GM19240 (cell line): ENCODE results near the gene TBC1D17.

Experiments used
- DNase-seq: peaks from one replicate; pipeline ENCODE4 v3.0.0; 2011; ENCODE audit warnings: low spot score; ENCODE audit not compliant: insufficient read length

The TBC1D17 gene

DNA sequence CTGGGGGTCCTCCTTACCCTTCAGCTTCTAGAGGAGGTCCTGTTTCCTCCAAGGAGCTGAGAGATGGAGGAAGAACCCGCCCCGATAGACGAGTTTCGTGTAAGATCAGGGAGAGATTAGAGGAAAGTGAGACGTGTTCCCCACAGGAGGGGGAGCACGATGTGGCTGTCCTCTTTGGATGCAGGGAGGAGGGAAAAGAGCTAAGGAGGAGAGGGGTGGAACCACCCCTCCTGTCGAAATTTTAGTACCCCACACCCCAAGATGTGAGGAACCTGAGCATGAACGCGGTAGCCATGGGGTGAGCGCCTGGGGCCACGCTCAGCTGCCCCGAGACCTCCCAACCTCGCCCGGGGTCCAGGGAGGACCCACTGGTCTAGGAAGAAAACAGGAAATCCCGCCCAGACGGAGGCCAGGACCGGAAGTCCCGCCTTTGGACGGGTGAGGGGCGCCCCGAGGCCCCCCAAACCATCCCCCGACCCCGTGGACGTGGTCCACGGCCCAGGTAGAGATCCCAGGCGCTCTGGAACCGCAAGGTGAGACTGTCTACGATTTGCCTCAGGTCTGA lies 1.6 kb upstream of the TBC1D17 start:
- DNase-seq = no peak

DNA sequence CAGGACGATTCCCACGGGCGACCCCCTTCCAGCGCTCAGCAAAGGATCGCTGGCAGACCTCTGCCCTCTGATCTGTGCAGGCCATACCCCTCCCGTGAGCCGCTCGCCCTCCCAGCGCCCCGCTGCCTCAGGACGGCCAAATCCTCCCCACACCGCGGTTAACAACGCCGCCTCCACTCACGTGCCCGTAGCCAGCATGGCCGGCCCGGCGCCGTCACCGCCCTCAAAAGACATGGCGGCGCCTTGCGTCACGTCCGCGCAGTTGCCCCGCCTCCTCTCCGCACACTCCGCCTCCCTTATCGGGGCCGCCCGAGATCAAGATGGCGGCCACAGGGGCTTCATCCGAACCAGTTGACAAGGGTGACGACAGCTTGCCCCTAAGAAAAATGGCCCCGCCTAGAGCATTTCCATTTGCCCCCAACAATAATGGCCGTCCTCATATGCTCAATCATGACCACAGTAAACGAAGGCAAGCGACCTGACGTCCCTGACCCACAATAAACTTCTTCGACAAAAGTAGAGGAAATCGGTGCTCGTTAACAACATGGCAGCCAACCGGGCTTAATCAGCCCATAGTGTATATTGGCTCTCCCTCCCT lies 981 bp upstream of the TBC1D17 start:
- DNase-seq = peak; percentile 61

DNA sequence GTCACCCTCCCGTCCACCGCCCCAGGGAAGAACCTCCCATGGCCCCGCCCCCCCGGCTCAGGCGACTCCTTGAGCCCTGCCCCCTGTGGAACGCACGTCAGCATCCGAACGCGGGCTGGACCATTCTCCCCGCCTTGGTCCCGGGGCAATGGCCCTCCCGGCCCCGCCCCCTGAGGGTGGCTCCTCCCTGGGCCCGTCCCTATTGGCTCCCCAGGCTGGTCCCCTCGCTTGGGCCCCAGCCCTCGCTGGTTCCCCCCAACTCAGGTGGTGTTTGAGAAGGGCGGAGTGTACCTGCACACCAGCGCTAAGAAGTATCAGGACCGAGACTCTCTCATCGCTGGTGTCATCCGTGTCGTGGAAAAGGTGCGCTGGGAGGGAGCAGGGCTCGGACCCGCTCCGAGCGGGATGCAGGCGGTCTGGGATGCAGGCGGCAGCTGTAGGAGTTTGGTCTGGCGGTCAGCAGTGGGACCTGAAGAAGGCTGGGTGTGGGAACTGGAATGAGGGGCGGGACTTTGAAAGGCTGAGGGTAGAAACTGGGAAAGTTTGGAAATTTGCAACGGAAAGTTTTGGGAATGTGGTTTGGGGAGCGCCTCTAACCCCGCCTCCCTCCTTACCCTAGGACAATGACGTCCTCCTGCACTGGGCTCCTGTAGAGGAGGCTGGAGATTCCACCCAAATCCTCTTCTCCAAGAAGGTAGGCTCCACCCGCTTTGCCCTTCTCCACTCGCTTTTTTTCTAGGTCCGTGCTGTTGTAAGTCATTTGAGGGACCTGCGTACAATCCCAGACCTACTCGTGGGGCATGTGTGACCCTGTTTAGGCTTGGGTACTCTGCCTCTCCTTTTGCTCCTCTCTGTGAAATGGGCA lies 609 bp downstream of the TBC1D17 start:
- DNase-seq = peak; percentile 99

DNA sequence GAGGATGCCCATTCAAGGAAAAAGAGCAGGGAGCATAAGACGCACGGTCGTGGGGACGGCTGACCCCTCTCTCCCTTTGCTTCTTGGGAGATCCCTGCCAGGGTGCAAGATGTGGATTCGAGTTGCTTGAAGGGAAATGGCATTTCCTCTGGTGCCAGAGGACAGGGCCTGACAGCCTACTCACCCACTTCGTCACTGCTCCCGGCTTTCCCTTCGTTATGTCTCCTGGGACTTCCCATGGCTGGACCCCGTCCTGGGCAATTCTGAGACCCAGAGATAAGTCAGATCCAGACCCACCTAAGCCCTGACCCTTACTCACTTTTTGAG lies 1.2 kb downstream of the TBC1D17 start:
- no peak for DNase-seq

DNA sequence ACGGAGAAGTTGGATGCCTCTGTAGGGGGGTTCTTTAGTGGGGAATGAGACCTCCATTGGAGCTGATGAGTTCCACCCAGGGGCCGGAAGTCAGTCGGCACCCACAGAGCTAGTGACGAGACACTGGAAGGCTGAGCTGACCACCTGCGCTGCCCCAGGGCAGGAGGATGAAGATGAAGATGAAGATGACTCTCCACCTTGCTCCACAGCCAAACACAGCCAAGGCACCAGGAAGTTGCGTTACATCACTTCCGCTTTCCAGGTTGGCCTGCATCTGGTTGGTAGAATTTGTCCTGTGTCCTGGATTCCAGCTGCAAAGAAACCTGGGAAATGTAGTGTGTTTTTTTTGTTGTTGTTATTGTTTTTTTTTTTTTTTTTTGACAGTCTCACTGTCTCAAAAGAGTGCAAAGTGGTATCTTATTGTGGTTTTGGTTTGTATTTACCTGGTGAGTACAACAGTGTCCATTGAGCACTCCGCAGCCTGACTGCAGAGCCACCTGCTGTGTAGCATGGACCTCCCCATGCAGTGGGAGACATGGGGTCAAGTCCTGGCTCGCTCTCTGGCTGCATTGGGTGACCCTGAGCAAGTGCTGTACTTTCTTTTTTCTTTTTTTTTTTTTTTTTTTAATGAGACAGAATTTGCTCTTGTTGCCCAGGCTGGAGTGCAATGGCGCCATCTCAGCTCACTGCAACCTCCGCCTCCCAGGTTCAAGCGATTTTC lies 1.9 kb downstream of the TBC1D17 start:
- DNase-seq = no peak

DNA sequence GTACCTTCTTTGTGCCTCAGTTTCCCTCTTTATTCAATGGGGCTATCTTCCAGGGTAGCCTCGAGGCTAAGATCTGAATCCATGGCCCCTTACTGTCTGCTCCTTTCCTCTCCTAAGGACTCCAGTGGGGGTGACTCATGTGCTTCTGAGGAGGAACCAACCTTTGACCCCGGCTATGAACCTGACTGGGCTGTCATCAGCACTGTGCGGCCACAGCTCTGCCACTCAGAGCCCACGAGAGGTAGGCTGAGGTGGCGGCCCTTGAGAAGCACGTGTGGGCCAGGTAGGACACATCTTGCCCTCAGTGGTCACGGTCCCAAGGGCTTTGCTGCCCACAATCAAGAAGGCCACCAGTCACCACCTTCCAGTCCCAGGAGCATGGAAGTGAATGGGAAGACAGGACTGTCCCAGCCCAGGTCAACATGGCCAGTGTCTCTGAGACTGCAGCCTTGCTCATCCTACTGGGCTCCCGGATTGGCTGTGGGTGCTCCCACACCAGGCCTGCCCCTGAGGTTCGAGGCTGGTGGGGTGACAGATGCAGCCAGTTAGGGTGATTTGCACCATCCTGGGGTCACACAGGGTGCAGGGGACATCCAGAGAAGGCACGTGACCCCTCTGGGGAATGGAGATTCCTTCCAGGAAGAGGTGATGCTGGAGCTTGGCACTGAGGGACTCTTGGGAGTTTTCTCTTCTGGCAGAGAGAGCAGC lies 2.8 kb downstream of the TBC1D17 start:
- DNase-seq = no peak

DNA sequence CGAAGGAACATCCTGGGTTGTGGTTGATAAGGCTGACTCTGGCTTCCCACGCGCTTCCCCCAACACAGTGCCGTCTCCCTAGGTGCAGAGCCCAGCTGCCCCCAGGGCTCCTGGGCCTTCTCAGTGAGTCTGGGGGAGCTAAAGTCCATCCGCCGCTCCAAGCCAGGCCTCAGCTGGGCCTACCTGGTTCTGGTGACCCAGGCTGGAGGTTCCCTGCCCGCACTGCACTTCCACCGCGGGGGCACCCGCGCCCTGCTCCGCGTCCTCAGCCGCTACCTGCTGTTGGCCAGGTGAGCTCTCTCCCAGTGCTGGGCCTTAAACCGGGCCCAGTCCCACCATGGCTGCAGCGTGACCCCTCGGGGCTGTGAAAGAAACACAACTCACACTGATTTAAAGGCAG lies 3.7 kb downstream of the TBC1D17 start:
- DNase-seq = no peak

DNA sequence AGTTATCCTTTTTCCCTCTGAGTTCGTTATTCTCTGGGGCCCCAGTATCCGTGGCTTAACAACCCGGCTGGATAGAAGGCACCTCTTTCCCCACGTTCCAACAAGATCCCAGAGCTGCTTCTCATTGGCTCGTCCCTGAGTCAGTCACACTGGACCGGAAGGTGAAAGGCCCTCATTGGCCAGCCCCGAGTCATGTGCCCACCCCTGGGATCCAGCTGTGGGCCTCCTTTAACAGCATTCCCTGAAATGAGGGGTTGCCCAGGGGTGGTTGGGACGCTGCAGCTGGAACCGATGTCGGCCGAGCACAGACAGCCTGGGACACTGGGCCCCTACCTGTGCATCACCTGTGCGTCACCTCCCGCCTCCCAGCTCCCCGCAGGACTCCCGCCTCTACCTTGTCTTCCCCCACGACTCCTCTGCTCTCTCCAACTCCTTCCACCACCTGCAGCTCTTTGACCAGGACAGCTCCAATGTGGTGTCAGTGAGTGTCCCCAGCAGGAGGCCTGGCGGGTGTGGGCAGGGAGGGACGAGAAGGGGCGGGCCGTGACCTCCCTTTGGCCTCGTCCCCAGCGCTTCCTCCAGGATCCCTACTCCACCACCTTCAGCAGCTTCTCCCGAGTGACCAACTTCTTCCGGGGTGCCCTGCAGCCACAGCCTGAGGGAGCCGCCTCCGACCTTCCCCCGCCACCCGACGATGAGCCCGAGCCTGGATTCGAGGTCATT lies 4.3 kb downstream of the TBC1D17 start:
- no peak for DNase-seq

DNA sequence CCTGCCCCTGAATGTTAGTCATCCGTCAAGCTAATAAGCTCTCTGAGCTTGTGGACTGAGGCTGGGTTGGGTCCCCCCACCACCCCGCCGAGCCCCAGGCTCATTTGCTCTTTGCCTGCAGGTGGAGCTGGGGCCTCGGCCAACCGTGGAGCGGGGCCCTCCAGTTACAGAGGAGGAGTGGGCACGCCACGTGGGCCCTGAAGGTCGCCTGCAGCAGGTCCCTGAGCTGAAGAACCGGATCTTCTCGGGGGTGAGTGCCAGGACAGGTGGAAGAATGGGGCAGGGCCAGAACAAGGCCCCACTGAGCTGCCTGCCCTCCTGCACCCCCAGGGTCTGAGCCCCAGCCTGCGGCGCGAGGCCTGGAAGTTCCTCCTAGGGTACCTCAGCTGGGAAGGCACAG lies 5.1 kb downstream of the TBC1D17 start:
- DNase-seq = no peak

DNA sequence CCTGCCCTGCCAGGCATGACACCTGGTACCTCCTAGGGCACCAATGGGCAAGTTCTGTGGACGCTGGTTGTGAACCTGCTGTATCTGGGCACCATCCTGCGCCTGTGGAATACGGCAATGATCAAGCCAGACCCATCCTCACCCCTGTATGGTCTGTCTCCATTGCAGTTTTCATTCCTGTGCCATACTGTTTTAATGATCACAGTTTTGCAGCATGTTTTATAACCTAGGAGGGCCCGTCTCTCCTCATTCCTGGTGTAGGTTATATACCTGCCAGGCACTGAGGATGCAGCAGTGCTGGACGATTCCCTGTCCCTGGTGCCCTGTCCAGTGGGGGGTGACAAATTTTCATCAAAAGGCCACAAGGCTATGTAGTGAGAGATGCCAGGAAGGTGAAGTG lies 5.6 kb downstream of the TBC1D17 start:
- DNase-seq = no peak

DNA sequence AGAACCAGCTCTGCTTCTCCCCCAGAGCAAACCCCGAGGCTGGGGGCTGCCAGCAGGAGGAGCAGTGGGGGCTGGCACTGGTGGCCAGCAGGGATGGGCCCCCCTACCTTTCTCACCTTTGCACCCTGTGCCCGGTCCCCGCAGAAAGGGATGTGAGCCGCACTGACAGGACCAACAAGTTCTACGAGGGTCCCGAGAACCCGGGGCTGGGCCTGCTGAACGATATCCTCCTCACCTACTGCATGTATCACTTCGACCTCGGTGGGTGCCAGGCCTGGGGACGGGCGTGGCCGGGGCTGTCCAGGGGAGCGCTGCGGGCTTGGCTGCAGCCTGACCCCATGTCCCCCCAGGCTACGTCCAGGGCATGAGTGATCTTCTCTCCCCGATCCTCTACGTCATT lies 6.6 kb downstream of the TBC1D17 start:
- DNase-seq = no peak

DNA sequence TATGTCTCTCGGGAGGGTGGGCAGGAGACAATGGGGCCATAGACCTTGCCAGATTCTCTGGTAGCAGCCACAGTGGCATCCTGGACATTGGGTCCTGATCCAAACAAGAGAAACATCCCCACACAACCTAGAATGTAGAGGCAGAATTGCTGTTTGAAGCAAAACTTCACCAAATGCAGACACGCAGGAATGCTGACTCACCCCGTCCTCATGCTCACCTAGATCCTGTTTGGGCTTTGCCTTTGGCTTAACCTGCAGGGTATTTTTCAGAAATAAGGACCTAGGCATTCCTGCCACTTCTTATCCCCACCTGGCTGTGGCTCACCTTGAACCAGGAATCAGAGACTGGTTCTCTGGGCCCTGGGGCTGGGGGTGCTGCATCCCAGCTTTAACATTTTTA lies 7.3 kb downstream of the TBC1D17 start:
- DNase-seq = no peak

DNA sequence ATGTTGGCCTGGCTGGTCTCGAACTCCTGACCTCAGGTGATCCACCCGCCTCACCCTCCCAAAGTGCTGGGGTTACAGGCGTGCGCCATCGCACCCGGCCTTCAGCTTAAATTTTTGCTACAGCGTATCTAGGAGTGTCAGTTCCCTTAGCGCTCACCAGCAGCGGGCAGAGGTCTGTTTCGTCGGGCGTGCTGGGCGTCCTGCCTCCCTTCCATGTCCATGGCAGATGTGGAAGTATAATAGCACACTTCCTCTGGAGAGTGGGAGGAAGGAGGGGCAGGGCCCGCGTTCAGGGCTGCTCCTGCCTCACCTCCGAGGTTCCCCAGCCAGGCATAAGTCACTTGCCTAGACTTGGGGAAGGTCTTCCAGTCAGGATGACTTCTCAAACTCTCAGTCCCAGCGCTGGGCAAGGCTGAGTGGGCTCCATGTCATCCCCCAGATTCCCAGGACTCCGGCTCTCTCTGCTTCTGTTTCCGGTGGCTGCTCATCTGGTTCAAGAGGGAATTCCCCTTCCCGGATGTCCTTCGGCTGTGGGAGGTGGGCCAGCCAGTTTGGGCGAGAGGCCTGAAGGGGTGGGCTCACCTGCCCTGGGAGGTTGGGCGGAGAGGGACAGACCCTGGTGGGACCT lies 9.6 kb downstream of the TBC1D17 start:
- DNase-seq = no peak

DNA sequence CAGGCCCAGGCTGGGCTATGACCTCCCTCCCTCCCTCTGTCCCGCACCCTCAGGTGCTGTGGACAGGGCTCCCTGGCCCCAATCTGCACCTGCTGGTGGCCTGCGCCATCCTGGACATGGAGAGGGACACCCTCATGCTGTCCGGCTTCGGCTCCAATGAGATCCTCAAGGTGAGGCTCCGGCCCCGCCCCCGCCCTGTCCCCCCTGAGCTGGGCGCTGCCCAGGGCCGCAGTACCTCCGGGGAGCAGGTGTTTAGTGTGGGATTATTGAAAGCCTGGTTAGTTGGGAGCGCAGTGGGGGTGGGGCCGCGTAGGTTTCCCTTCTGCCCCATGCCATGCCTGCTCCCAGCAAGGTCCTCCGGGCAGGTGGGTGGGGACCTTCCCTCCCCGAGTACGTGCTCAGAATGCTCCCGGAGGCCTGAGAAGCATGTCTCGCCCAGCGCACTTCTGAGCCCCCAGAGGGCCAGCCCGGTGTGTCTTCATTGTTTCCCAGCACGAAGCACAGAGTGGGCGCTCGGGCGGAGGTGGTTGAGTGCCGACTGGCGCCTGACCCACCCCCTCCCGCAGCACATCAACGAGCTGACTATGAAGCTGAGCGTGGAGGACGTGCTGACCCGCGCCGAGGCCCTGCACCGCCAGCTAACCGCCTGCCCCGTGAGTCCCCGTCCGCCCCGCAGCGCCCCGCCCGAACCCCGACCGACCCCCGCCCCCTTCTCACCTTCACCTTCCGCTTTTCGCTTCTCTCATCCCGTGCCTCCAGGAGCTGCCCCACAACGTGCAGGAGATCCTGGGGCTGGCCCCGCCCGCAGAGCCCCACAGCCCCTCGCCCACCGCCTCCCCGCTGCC lies 10.4 kb downstream of the TBC1D17 start:
- DNase-seq = no peak

DNA sequence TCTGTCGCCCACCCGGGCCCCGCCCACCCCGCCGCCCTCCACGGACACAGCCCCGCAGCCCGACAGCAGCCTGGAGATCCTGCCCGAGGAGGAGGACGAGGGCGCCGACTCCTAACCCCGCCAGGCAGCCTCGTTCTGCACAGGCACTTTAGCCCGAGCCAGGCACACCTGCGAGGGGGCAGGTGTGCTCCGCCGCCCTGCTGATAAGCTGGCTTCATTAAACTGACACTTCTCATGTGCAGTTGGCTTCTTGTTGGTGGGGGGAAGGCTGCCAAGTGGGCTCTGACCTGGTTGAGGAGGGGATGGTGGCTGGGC lies 11.0 kb downstream of the TBC1D17 start:
- DNase-seq = no peak

DNA sequence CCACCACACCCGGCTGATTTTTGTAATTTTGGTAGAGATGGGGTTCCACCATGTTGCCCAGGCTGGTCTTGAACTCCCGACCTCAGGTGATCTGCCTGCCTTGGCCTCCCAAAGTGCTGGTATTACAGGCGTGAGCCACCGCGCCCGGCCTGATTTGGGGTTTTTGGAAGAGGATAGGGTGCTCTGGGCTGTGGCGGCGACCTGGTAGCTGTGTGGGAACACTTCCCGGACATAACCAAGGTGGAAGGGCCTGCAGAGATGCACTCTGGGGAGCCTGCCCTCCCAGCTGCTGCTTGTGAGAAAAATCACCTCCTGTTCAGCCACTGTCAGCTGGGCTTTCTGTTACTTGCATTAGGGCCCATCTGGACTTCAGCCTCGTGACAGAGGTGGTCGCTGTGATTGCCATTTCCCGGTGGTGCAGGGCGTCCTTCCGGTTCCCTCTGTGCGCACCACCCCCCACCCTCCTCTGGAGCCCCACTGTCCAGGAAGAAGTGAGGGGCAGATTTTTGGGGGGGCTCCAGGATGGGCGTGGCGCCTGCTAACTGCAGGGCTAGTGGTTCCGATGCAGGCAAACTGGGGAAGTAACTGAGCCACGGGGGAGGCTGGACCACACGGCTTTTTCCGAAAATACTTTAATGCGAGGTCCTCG lies 11.7 kb downstream of the TBC1D17 start:
- no peak for DNase-seq

DNA sequence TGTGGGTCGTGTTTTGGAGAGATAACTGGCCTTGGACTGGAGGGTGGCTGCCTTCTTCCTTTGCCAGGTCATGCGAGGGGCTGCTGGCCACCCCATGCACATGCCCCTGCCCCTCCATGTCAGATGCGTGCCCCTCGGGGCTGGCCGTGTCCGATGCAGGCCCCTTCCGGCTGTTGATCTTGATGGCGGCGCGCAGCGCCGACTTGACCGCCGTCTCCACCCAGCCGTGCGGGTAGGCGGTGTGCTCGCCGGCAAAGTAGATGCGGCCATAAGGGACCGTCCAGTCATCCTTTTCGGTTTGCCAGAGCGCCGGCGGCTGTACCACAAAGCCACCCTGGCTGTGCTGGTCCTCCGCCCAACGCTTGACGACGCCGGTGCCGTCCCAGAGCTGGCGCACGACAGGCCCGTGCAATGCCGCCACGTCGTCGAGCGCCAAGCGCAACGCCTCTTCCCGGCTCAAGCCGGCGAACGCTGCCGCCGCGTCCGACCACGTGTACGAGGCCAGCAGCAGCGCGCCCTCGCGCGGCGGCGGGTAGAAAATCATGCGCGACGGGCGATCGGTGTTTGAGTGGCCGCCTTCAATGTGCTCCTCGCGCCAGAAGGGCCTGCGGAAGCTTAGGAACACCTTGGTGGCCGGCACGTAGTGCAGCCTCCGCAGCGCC lies 12.3 kb downstream of the TBC1D17 start:
- no peak for DNase-seq

DNA sequence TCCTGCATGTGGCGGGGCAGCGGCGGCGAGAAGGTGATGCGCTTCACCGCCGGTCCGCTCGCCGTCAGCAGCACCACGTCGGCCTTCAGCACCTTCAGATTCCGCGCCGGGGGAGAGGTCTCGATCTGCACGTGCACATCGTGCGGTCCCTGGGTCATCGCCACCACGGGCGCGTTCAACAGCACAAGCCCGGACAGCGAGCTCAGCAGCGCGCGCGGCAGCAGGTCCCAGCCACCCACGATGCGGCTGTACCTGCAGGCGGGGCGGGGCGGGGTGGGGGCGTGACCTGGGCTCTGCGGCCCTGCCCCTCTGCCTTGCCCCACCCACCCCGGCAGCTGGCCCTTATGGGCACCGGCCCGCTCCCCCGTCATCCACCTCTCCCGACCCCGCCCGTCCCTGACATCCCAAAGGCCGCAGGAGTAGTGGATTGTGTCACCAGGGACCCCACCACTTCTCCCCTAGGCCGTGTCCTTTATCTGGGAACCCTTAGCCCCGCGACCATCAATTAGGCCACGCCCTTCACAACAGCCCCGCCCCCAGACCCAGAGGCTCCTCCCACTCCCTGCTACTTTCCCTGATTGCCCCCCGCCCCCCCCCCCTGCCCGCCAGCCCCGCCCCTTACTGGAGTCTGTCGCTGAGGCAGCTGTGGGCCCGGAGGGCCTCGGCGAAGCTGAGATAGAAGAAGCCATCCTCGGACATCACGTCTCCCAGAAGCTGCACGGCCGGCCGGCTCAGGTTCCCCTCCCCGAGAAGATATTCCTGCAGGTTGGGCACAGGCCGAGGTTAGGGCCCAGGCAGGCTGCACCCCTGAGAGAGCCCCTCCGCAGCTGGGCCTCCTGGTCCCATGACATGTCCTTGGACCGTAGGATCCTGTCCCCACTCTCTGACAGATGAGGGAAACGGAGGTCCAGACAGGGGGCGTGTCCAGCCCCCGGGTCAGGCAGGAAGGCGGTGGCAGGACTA lies 13.1 kb downstream of the TBC1D17 start:
- DNase-seq = no peak
